Cortex of kidney (tissue), 1 donor: ENCODE data around the gene TUBGCP2.
"Not testable (repeated sequence)": the region's sequence is repeated elsewhere in the genome, so short reads cannot be mapped to it uniquely, and the experiment has no call there.

Source experiments
- DNase-seq: peaks from one replicate; lab custom pipeline; 2025; lab: John Stamatoyannopoulos, UW

The TUBGCP2 gene

GRCh38 chr10:133266056-133266795, 42.4 kb downstream of the TUBGCP2 start:
- no peak for DNase-seq

- not testable (repeated sequence) for DNase-seq
Measured at GRCh38 chr10:133265052-133265451, 43.6 kb downstream of the TUBGCP2 start.

- no peak for DNase-seq
Measured at GRCh38 chr10:133264461-133264860, 44.2 kb downstream of the TUBGCP2 start.

- DNase-seq, result no peak
Measured at GRCh38 chr10:133263674-133264073, 45.0 kb downstream of the TUBGCP2 start.

GRCh38 chr10:133262696-133263095, 46.0 kb downstream of the TUBGCP2 start:
- no peak for DNase-seq

- no peak for DNase-seq
Measured at GRCh38 chr10:133261726-133262325, 46.8 kb downstream of the TUBGCP2 start.

GRCh38 chr10:133260895-133261725, 47.6 kb downstream of the TUBGCP2 start:
- DNase-seq, result no peak

- no peak for DNase-seq
Measured at GRCh38 chr10:133259602-133259989, 49.1 kb downstream of the TUBGCP2 start.

GRCh38 chr10:133258818-133259601, 49.7 kb downstream of the TUBGCP2 start:
- no peak for DNase-seq

- DNase-seq, result no peak
Measured at GRCh38 chr10:133258066-133258817, 50.4 kb downstream of the TUBGCP2 start.

- DNase-seq, result no peak
Measured at GRCh38 chr10:133257489-133258065, 51.1 kb downstream of the TUBGCP2 start.

- no peak for DNase-seq
Measured at GRCh38 chr10:133255323-133255722, 53.3 kb downstream of the TUBGCP2 start.

GRCh38 chr10:133254421-133255120, 54.1 kb downstream of the TUBGCP2 start:
- no peak for DNase-seq

- DNase-seq, result no peak
Measured at GRCh38 chr10:133253361-133253955, 55.2 kb downstream of the TUBGCP2 start.

GRCh38 chr10:133252223-133252552, 56.5 kb downstream of the TUBGCP2 start:
- no peak for DNase-seq

- no peak for DNase-seq
Measured at GRCh38 chr10:133251388-133252222, 57.1 kb downstream of the TUBGCP2 start.

GRCh38 chr10:133249975-133250754, 58.5 kb downstream of the TUBGCP2 start:
- no peak for DNase-seq

GRCh38 chr10:133249094-133249780, 59.4 kb downstream of the TUBGCP2 start:
- DNase-seq, result no peak
